RPMI8226 (cell line): Measurements from ENCODE around the gene TMEM127.
A peak's percentile ranks its signal among the peaks of the same experiment; 100 is the strongest.
"Not testable (repeated sequence)": the region's sequence is repeated elsewhere in the genome, so short reads cannot be mapped to it uniquely, and the experiment has no call there.

Experiments
- DNase-seq: peaks from one replicate; pipeline ENCODE4 v3.0.0-alpha.2; 2015

The TMEM127 gene

DNA sequence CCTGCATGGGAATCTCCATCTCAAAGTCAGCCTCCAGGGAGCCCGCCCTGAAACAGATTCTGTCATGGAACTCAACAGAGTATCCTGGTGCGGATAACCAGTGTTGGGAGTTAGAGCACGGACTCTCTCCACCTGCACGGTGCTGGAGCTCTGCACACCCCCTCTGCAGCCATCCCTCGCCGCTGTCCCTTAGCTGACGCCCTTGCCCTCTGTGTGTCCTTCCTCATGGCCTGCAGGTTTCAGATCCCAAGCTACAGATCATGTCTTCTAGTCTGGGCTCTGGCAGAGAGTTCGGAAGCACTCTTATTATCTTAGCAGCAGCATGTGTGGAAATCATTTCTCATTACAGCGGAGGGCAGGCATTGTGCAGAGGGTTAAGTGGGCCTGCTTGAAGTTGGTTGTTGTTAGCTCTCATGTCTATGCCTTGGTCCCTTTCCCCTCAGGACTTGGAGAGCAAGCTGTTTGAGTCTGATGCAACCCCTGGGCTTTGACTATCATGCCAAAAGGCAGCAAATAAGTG lies 26.0 kb downstream of the TMEM127 start:
- DNase-seq, result no peak

DNA sequence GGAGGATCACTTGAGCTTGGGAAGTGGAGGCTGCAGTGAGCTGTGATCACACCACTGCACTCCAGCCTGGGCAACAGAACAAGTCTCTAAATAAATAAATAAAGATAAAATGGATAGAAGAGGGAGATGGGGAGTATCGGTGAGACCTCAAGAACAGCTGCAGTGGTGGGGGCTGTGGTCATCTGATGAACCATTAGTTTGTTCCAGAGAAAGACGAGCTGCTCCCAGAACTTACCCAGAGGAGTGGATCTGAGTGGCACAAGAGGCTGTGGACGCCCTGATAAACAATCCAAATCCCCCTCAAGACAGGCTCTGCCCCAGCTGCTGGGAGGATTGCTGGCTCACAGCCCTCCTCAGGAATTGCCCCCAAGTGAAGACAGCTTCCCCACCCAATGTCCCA lies 26.7 kb downstream of the TMEM127 start:
- no peak for DNase-seq

DNA sequence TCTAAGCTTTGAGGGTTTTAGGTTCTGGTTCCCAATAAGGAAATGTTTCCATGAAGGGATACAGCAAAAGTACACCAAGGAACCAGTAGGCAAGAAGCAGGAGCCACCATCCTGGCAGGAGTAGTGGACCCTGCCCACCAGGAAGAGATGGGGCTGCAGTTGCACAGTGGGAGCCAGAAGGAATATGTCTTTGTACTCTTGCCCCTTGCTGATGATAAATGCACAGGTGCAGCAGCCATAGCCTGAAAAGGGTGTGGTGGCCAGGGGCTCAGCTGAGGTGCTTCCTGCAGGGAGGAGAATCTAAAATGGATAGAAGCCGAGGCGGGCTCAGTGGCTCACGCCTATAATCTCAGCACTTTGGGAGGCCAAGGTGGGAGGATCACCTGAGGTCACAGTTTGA lies 27.5 kb downstream of the TMEM127 start:
- no peak for DNase-seq

DNA sequence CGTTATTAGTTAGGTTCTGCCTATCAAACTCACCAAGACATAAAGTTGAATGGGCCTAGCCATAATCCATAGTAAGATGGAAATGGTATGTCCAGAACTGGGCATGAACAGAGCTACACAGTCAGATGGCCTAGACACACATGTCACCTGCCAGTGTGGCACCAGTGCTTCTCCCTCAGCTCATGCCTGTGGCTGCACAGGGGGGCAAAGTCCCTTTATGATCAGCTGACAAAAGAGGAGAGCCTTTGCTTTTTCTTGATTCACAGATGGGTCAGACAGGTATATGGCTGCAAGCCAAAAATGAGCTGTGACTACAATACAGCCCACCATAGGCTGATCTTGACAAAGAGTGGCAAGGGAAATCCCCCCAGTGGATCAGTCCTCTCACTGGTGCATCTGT lies 28.9 kb downstream of the TMEM127 start:
- DNase-seq, result no peak

DNA sequence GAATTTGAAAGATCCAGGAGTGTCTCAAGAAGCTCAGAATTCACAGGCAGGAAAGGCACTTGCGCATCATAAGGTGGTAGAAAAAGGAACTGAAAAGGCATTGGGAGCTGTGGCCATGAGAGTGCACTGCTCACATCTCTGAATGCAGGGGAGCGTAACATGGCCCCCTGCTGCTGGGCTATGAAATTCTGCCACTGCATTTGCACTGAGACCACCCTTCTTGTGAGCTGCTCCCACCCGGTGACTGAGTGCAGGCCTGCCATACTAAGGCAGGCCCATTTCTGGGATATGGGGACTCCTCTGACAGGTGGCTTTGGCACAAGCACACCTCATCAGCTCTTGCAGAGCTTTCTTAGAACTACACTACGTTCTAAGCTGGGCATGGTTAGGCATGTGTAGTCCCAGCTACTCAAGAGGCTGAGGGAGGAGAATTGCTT lies 31.9 kb downstream of the TMEM127 start:
- DNase-seq, result peak; percentile 71

DNA sequence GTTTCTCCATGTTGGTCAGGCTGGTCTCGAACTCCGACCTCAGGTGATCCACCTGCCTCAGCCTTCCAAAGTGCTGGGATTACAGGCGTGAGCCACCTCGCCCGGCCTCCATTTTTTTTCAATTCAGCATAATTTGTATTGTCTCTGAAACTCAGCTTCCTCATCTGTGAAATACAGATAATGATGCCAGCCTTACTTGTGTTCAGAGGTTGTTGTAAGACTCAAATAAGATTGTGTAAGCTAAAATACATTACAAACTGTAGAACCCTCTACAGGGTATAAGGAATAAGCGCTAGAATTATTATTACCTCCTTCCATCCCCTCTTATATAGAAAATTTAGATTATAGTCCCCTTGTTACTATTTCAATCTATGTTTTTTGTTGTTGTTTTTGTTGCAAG lies 32.4 kb downstream of the TMEM127 start:
- DNase-seq, result no peak

DNA sequence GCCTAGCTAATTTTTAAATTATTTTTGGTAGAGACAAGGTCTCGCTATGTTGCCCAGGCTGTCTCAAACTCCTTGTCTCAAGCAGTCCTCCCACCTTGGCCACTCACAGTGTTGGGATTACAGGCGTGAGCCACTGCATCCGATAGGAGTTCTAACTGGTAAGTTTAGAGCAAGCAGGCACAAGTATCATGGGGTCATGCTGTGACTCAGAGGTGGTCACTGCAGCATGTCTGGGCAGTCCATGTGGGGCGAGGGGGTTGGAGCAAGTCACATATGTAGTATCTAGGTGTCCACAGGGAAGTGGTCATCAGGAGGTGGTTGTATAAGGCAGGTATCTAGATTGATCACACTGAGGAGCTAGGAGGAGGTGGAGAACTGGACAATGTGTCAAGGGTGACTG lies 34.5 kb downstream of the TMEM127 start:
- no peak for DNase-seq

DNA sequence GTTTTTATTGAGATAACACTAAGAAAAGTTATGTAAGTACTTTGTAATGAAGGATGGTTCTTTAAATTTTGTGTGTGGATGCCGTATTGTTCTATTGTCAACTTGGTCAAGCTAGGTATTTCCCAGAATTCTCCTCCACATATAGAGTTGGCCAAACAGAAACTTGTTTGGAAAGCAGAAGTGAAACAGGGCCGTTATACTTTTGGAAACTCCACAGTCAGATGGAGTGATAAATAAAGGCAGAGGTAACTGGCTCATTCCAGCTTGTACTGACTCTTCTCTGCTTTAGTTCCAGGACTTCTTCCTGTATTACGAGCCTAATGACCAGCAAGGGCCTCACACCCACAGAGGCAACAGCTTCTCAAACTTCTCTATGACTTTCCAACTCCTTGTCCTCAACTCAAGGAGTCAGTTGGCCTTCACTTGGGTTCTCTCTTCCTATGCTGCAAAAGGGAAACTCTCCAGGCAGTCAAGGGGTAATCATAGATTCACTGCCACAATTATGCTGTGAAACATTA lies 40.7 kb downstream of the TMEM127 start:
- DNase-seq, result peak; percentile 89

DNA sequence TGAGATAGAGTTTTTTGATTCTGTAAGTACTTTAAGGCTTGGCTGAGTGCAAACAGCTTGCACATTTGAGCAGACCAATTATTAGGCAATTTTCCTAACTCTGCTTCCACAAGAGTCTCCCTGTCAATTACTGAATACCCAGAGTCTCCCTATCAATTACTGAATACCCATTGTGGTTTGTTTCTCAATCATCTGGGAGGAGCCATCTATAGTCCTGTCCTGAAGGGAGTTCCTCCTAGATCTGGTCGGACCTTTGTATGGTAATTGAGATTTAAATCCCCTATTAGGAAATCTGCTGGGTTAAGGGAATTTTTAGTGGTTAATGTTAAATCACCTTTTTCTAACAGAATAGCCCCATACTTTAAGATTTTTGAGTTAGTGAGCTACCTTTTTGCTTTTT lies 44.7 kb downstream of the TMEM127 start:
- not testable (repeated sequence) for DNase-seq

DNA sequence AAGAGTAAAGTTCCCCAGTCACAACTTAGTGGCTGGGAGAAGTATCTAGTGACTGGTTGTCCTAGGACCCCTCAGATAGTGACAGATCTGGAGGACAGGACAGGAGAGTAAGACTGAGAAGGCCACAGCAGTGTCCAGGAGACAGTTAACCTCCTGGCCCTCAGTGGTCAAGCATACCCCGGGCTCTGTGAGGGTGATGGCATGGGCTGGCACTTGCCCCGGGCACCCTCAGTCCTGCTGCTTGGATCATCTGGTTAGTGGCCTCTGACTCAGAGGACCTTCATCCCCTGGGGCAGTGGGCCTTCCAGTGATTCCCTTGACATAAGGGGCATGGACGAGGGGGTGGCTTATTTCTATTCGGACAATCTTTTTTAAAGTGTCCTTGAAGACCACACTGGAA lies 45.8 kb downstream of the TMEM127 start:
- not testable (repeated sequence) for DNase-seq

DNA sequence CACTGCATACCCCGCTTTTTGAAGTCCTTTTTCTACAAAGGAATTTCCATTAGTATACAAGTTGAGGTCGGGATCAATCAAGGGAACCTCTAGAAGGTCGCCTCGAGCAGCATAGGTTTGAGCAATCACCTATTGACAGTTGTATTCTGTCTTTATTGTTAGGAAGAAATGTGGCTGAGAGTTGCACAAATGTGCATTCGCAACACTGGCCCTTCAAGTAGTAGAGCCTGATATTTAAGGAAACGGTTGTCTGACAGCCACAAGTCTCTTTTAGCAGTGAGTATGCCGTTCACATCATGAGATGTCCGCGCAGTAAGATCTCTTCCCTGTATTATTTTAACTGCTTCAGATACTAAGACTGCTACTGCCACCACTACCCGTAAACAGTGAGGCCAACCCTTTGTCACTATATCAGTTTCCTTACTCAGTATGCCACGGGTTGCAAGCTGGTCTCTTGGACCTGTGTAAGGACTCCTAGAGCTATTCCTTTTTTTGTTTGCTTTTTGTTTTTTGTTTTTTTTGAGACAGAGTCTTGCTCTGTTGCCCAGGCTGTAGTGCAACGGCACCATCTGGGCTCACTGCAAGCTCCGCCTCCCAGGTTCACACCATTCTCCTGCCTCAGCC lies 47.2 kb downstream of the TMEM127 start:
- no peak for DNase-seq

DNA sequence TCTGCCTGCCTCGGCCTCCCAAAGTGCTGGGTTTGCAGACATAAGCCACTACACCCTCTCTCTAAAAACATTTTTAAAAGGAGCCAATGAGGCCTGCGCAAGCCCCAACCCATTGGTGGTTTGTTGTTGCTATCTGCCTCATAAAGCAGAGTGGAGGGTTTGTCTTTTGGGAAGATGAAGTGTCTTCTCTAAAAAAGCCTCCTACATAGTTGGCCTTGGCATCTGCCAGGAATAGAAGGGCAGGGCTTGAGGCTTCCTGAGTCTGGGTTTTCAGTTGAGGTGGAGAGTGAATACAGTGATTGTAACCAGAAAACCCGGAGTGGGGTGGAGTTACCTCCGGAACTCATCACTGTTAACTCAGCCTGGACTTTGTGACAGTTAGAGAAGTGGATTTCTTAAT lies 51.2 kb downstream of the TMEM127 start:
- no peak for DNase-seq

DNA sequence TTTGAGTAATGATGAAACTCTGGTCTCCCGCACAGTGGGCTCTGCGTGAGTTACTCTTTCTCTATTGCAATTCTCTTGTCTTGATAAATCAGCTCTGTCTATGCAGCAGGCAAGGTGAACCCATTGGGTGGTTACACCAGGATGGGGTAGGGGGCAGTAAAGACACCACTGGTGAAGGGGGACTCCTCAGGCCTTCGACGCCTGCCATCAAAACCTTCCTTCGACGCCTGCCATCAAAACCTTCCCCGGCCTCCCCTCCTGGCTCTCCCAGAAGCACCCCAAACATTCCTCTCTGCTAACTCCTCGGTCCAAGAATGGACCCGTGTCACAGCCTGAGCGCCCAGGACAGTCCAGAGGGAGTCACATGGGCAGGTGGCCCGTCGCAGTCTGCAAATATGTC lies 52.4 kb downstream of the TMEM127 start:
- no peak for DNase-seq

DNA sequence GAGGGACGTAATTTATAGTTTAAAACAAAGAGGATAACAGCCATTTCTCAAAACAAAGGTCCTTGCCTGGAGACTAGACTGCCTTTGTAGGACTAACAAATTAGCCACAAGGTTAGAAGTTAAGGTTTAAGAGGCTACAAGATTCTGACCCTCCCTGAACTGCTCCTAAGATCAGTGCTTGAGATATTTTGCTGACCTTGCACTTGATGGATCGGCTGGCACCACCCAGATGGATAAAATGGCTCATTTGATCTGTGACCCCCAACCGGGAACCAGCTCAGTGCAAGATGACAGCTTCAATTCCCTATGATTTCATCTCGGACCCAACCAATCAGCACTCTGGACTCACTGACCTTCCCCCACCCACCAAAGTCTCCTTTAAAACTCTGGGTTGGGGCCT lies 53.5 kb downstream of the TMEM127 start:
- no peak for DNase-seq

DNA sequence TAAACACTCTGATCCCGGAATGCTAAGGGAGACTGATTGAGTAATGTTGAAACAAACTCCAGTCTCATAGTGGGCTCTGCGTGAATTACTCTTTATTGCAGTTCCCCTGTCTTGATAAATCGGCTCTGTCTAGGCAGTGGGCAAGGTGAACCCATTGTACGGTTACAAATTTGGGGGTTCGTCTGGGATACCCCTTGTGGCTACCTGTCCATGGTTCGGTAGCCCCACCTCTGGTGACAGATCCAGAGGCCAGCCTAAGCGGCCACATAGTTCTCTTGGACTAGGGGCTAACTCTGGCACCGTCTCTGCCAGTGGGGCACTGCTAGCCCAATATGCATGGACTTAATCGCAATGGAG lies 56.1 kb downstream of the TMEM127 start:
- DNase-seq, result no peak

DNA sequence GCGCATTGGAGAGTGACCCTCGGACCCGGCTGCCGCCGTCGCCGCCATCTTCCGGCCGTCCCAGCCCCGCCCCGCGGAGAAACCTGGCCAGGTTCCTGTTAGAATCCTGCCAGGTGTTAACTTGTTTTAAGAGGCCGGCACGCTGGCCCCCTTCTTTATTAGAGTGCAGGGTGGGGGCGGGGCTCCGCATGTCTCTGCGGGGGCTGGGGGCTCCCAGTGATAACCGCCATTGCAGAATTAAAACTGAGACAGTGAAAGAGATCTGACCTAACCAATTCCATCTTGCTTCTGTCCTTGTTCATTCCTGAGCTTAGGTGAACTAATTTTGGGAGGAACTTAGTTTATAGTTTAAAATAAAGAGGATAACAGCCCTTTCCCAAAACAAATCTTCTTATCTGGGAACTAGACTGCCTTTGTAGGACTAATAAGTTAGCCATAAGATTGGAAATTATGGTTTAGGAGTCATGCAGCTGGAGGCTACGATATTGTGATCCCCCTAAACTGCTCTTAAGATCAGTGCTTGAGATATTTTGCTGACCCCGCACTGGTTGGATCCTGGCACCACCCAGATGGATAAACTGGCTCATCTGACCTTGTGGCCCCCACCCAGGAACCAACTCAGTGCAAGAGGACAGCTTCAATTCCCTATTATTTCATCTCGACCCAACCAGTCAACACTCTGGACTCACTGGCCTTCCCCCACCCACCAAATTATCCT lies 56.6 kb downstream of the TMEM127 start:
- no peak for DNase-seq

DNA sequence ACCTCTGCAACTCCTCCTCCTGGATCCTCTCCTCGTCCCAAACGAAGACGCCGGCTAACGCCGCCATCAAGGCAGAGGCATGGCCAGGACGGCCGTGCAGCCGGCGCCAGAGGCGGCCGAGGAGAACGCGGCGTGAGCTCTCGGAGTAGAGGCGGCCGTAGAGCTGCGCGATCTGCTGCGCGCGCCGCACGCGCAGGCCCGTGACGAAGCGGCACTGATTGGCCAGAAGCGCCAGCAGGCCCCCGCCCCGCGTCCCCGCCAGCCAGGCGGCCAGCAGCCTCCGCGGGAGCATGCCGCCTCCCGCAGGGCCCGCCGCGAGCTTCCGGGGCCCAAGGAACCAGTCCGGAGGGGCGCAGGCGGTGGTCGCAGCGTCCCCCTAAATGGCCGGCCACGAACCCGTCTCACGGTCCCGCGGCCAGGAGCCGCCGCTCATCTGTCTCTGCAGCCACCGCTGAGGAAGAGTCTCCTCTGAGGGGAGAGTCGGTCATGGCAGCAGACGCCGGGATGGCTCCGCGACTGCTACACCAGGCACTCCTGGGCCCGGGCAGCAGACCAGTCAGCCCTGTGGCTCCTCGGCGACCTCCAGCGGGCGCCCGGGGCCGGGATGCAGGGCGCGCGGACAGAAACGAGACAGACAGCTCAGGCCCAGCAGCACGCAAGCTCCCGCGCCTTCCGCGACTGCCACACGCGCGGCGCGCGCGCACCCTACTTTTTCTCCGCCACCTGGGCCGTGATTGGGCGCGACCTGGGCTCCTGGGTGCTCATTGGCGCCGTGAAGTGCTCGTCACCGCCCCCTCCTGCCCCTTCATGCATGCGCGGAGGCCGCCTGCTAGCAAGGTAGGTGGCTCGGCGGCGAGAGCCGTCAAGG lies 57.4 kb downstream of the TMEM127 start, which contains the start of gene STARD7:
Gene STARD7, minus strand, starts transcription at position 685 of the 868 bp plus-strand sequence. Its CDS starts 393 bp downstream, at position 292.
- DNase-seq, result peak; percentile 99

DNA sequence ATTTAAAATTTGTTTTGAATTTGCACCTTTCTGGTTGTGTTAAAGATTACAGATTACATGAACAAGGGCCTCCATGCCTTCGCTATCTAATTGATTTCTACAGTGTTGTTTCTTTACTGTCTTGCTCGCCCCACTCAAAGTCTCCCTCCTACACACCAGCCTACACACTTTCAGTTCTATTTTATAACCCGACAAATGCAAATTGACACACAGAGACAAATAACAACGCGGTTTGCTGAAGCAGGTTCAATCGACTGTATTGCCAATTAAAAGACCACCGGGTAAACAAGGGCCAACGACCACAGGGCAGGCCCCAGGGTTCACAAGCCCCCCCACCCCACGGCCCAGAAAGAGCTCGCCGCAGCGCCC lies 58.0 kb downstream of the TMEM127 start:
- DNase-seq, result peak; percentile 13

DNA sequence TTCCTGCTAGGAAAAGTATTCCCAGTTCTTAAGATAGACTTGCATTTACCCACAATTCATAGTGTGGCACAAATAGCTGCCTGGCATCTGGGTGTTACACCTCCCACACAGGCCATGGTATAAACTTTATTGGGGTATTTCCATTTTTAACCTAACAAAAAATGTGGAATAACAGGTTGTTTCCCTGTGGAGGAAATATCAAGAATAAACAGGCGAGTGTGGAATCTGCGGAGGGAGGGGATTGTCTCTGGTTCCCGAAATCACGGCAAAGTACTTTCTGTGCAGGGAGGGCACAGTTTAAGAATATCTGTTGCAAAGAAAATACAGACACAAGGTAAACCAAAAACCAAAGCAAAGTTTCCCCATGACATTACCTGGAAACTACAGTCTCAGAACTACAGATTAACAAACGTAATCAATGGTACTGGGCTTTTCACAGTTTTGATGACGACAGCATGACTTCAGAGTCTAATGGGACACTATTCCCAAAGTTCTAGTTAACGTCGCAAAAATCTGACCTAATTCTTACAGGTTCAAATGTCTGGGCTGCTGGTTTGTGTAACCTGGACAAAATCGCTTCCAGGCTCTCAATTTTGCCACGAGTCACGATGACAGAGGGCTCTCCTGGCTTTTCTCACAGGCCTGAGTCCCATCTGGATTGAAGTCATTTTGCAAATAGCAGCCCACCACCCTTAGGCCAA lies 58.6 kb downstream of the TMEM127 start:
- DNase-seq, result peak; percentile 15

DNA sequence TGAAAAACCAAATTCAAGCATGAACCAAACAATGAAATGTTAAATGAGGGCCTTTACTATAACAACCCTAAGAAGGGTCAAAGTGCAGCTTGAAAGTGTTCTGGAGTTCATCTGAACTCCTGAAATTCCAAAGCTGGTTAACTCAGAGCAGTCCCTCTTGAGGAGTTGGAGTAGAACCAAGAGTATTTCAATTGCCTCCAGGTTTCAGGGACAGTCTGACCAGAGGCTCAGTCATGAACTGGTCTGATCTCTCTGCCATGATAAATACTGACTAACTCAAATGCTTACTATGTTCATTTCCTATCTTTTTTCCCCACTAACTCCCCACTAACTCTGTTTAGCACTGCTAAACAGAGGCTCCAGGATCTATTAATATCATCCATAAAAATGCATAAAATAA lies 59.9 kb downstream of the TMEM127 start:
- no peak for DNase-seq

DNA sequence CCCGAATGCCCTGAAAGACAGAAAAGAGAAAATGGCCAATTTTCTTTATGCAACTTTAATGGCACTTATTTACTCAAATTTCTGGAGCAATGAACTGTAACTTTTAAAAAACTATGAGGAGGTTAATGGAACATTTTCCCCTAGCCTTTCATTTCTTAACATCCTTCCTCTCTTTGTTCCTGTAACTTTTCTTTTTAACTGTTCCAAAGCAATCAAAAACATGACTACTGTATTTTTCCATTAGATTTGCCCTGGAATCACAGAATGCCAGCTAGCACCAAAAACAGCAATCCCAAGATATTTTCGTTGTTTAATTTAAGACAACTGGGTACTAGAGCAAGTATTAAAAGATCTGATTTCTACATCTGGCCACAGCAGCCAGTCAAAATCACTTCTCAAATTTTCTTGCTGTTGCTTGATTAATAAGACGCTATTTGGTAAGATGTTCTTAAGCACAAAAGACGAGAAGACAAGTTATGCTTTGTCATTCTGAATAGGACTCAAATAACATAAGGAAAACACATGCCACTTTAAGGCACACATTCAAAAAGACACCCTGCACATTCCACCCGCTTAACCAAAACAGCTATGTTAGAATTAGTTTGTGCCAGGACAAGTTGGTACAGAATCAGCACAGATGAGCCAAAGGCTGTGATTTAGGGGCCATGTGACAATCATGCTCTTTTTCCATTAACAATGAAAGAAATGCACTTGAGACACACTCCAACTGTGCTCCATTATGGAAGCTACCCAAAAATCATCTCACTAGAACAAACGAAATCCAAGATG lies 60.8 kb downstream of the TMEM127 start:
- no peak for DNase-seq
